AG09309 (cell line): ENCODE measurements around the gene RUFY3.

Experiments used
- DNase-seq: peaks from one replicate; pipeline ENCODE4 v3.0.0-alpha.2; 2010; ENCODE audit warnings: low read depth
- H3K4me3 ChIP-seq: 2 replicates; pipeline ENCODE4 v1.5.1; 2011; ENCODE audit warnings: mild to moderate bottlenecking, low read depth, low read length, moderate library complexity; ENCODE audit not compliant: control insufficient read depth
- CTCF ChIP-seq: IDR thresholded peaks from 2 replicates; pipeline ENCODE4 v1.5.1; 2011; ENCODE audit warnings: mild to moderate bottlenecking, low read depth, low read length, inconsistent platforms; ENCODE audit not compliant: insufficient read depth, control insufficient read depth; ENCODE audit errors: missing control alignments

The RUFY3 gene

GRCh38 chr4:70844180-70844579 lies 122.4 kb downstream of the RUFY3 start:
- no peak overlapping the region for H3K4me3 ChIP-seq
- no peak for TF ChIP-seq CTCF
- no peak for DNase-seq

- DNase-seq: no peak
- no peak overlapping the region for H3K4me3 ChIP-seq
- no peak for TF ChIP-seq CTCF
These were observed 127.5 kb downstream of the RUFY3 start for GRCh38 chr4:70849291-70849690.

- no peak overlapping the region for H3K4me3 ChIP-seq
- no peak for DNase-seq
- no peak for TF ChIP-seq CTCF
These were observed 133.7 kb downstream of the RUFY3 start for GRCh38 chr4:70855464-70855863.
